Lower leg skin (tissue), 3 donors: ENCODE data around the gene ARL17A.
"Not testable (repeated sequence)": the region's sequence is repeated elsewhere in the genome, so short reads cannot be mapped to it uniquely, and the experiment has no call there.

Experiments used
- POLR2A ChIP-seq, 2 donors: fragments of 450-650 bp; IDR thresholded peaks; one replicate each; pipeline ENCODE4 v1.6.1; 2016 to 2017; ENCODE audit warnings: antibody characterized with exemption in 2 of 2, mild to moderate bottlenecking in 1 of 2, moderate library complexity in 1 of 2
- TF ChIP-seq, protein P1 (sequence below), 3 donors: fragments of 450-650 bp; IDR thresholded peaks; one replicate each; pipeline ENCODE4 v1.5.1; 2016; ENCODE audit warnings: antibody characterized with exemption in 3 of 3, mild to moderate bottlenecking in 3 of 3, moderate library complexity in 2 of 3

DNA sequence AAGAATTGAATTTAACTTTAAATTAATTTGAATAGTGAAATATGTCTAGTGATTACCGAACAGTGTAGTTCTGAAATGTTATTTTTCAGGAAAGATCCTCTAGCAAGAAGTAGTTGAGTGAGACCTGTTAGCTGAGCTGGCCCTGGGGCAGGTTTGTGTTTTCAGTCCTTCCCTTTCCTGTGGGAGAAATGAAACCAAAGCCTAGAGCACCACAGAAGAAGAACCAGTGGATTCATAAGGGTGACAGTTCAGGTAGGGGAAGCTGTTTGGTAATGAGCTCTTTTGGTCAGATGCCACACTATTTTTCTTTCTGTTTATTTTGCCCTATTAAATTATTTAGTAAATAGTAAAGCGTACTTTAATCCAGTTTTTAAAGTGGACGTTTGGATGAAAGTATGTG, 37.6 kb upstream of the ARL17A start:
- TF ChIP-seq, protein P1, sequence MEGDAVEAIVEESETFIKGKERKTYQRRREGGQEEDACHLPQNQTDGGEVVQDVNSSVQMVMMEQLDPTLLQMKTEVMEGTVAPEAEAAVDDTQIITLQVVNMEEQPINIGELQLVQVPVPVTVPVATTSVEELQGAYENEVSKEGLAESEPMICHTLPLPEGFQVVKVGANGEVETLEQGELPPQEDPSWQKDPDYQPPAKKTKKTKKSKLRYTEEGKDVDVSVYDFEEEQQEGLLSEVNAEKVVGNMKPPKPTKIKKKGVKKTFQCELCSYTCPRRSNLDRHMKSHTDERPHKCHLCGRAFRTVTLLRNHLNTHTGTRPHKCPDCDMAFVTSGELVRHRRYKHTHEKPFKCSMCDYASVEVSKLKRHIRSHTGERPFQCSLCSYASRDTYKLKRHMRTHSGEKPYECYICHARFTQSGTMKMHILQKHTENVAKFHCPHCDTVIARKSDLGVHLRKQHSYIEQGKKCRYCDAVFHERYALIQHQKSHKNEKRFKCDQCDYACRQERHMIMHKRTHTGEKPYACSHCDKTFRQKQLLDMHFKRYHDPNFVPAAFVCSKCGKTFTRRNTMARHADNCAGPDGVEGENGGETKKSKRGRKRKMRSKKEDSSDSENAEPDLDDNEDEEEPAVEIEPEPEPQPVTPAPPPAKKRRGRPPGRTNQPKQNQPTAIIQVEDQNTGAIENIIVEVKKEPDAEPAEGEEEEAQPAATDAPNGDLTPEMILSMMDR (IDR thresholded peaks at IDR 0.05), result not testable (repeated sequence)
- TF ChIP-seq POLR2A (IDR thresholded peaks at IDR 0.05), result not testable (repeated sequence)
